Activated naive CD8-positive, alpha-beta T cell treated with anti-CD3 and anti-CD28 coated beads, Interleukin-2, amount 10 ng/mL, durations not matched to agents 7 days and 5 days (primary cell): ENCODE measurements around the gene HHIPL2. TPM values are rescaled to one million over a fixed set of nuclear protein-coding genes. Genes with fewer than 3 reads are reported as not detected.

Experiments used
- ATAC-seq: fragments of 150-1000 bp; cut with Tn5 transposase; one replicate; pipeline ENCODE4 v1.10.0; 2021; ENCODE audit warnings: low read depth, moderate library complexity
- POLR2A ChIA-PET: fragments of 350-600 bp; sonication (Branson Sonifier 250); formaldehyde crosslinking; loops from one replicate; lab custom pipeline; 2021; ENCODE audit warnings: antibody characterized with exemption; lab: Charles Lee
- DNase-seq: peaks from one replicate; pipeline ENCODE4 v3.0.0; 2021
- H3K27ac Mint-ChIP-seq: one replicate; pipeline ENCODE4 v1.8.0; 2022; ENCODE audit warnings: mild to moderate bottlenecking, mixed read lengths
- H3K27me3 Mint-ChIP-seq: one replicate; pipeline ENCODE4 v1.8.0; 2022; ENCODE audit warnings: mild to moderate bottlenecking, moderate library complexity, mixed read lengths
- H3K36me3 Mint-ChIP-seq: one replicate; pipeline ENCODE4 v1.8.0; 2021; ENCODE audit warnings: mild to moderate bottlenecking, mixed read lengths
- H3K4me1 Mint-ChIP-seq: one replicate; pipeline ENCODE4 v1.8.0; 2021; ENCODE audit warnings: mixed read lengths
- H3K4me3 Mint-ChIP-seq: one replicate; pipeline ENCODE4 v1.8.0; 2022; ENCODE audit warnings: mild to moderate bottlenecking, moderate library complexity, mixed read lengths
- H3K9me3 Mint-ChIP-seq: one replicate; pipeline ENCODE4 v1.8.0; 2021; ENCODE audit warnings: mixed read lengths
- total RNA-seq, 2 experiments: library from RNA; stranded (reverse); gene quantifications; one replicate each; pipeline ENCODE4 v1.2.3, GENCODE V29; 2021

The HHIPL2 gene
- total RNA-seq: under 1 TPM in 1 of 2 experiments, not detected in 1; 0.19 TPM

GRCh38 chr1:222547944-222548671, at the start of gene HHIPL2:
Gene HHIPL2 (minus strand): TSS chr1:222548104. CDS start chr1:222548044, 60 bp downstream.
- Mint-ChIP-seq H3K36me3 (no peaks in the 10 kb centered on the region), H3K27me3 (peaks cover 15% of the 10 kb centered on the region), H3K4me3 (no peak within 1 kb of the TSS), H3K9me3 (no peaks in the 10 kb centered on the region), H3K4me1 (no peaks in the 10 kb centered on the region), H3K27ac (no peak within 1 kb of the TSS)
- ATAC-seq: no peak
- POLR2A ChIA-PET: no interaction called here
- DNase-seq: no peak

GRCh38 chr1:222596696-222597095, 48.8 kb upstream of the HHIPL2 start:
- no peak for DNase-seq
- H3K4me3 Mint-ChIP-seq: no peak overlapping the region
- no peak overlapping the region for H3K27ac Mint-ChIP-seq
- no peaks in the 10 kb centered on the region for H3K27me3 Mint-ChIP-seq
- H3K36me3 Mint-ChIP-seq: no peaks in the 10 kb centered on the region
- no peaks in the 10 kb centered on the region for H3K9me3 Mint-ChIP-seq
- ATAC-seq: no peak
- POLR2A ChIA-PET: no interaction called here
- H3K4me1 Mint-ChIP-seq: no peaks in the 10 kb centered on the region

GRCh38 chr1:222594789-222595188, 46.9 kb upstream of the HHIPL2 start:
- DNase-seq: no peak
- Mint-ChIP-seq H3K27ac (no peak overlapping the region), H3K27me3 (no peaks in the 10 kb centered on the region), H3K4me3 (no peak overlapping the region), H3K4me1 (peaks cover 6% of the 10 kb centered on the region), H3K9me3 (no peaks in the 10 kb centered on the region), H3K36me3 (no peaks in the 10 kb centered on the region)
- POLR2A ChIA-PET: no interaction called here
- no peak for ATAC-seq

GRCh38 chr1:222592171-222592570, 44.3 kb upstream of the HHIPL2 start:
- Mint-ChIP-seq H3K27me3 (no peaks in the 10 kb centered on the region), H3K36me3 (peaks cover 2% of the 10 kb centered on the region), H3K4me3 (no peak overlapping the region), H3K27ac (no peak overlapping the region), H3K9me3 (no peaks in the 10 kb centered on the region), H3K4me1 (peaks cover 17% of the 10 kb centered on the region)
- DNase-seq: no peak
- ATAC-seq: no peak
- POLR2A ChIA-PET: no interaction called here

- Mint-ChIP-seq H3K4me3 (peak within 1 kb of the TSS; percentile 97), H3K36me3 (peaks cover 14% of the 10 kb centered on the region), H3K27me3 (no peaks in the 10 kb centered on the region), H3K9me3 (no peaks in the 10 kb centered on the region), H3K4me1 (peaks cover 25% of the 10 kb centered on the region), H3K27ac (peak within 1 kb of the TSS; percentile 94)
- ATAC-seq (peak; percentile 99), DNase-seq (peak; percentile 81)
- POLR2A ChIA-PET: interaction anchor here (0.5 to 1.9 kb wide), 7 partner anchors 11 to 367 kb away, joined by 3 to 10 read pairs (median 5); partner anchors contain the start of genes AIDA and BROX
These were observed 41.8 kb upstream of the HHIPL2 start, which contains the start of gene TAF1A for GRCh38 chr1:222589462-222590302. Gene TAF1A (minus strand): TSS chr1:222589933.

GRCh38 chr1:222588135-222588534, 40.2 kb upstream of the HHIPL2 start:
- no peak for ATAC-seq
- Mint-ChIP-seq H3K4me3 (no peak overlapping the region), H3K27ac (no peak overlapping the region)

GRCh38 chr1:222586842-222587241, 38.9 kb upstream of the HHIPL2 start:
- Mint-ChIP-seq H3K27ac (no peak overlapping the region), H3K4me3 (no peak overlapping the region), H3K27me3 (no peaks in the 10 kb centered on the region), H3K9me3 (no peaks in the 10 kb centered on the region), H3K4me1 (peaks cover 29% of the 10 kb centered on the region), H3K36me3 (peaks cover 31% of the 10 kb centered on the region)
- ATAC-seq (no peak), DNase-seq (no peak)
- POLR2A ChIA-PET: no interaction called here

More at GRCh38 chr1:222588135-222588534, 40.2 kb upstream of the HHIPL2 start:
- H3K9me3 Mint-ChIP-seq: no peaks in the 10 kb centered on the region
- H3K4me1 Mint-ChIP-seq: peaks cover 28% of the 10 kb centered on the region
- H3K36me3 Mint-ChIP-seq: peaks cover 20% of the 10 kb centered on the region
- no peak for DNase-seq
- POLR2A ChIA-PET: no interaction called here
- H3K27me3 Mint-ChIP-seq: no peaks in the 10 kb centered on the region

- H3K9me3 Mint-ChIP-seq: no peaks in the 10 kb centered on the region
- peaks cover 13% of the 10 kb centered on the region for H3K4me1 Mint-ChIP-seq
- H3K36me3 Mint-ChIP-seq: peaks cover 47% of the 10 kb centered on the region
- H3K27me3 Mint-ChIP-seq: no peaks in the 10 kb centered on the region
- POLR2A ChIA-PET: no interaction called here
- ATAC-seq: no peak
- no peak overlapping the region for H3K27ac Mint-ChIP-seq
- DNase-seq: no peak
- H3K4me3 Mint-ChIP-seq: no peak overlapping the region
These were observed 35.2 kb upstream of the HHIPL2 start for GRCh38 chr1:222583079-222583478.

- Mint-ChIP-seq H3K4me1 (peaks cover 13% of the 10 kb centered on the region), H3K4me3 (no peak overlapping the region), H3K9me3 (no peaks in the 10 kb centered on the region), H3K27me3 (no peaks in the 10 kb centered on the region), H3K36me3 (peaks cover 50% of the 10 kb centered on the region), H3K27ac (no peak overlapping the region)
- DNase-seq (no peak), ATAC-seq (no peak)
- POLR2A ChIA-PET: no interaction called here
These were observed 34.3 kb upstream of the HHIPL2 start for GRCh38 chr1:222582099-222582774.

- Mint-ChIP-seq H3K36me3 (peaks cover 52% of the 10 kb centered on the region), H3K4me1 (peaks cover 9% of the 10 kb centered on the region), H3K4me3 (no peak overlapping the region), H3K27me3 (no peaks in the 10 kb centered on the region), H3K27ac (no peak overlapping the region), H3K9me3 (no peaks in the 10 kb centered on the region)
- ATAC-seq (no peak), DNase-seq (no peak)
- POLR2A ChIA-PET: no interaction called here
These were observed 31.4 kb upstream of the HHIPL2 start for GRCh38 chr1:222579316-222579715.

DNA sequence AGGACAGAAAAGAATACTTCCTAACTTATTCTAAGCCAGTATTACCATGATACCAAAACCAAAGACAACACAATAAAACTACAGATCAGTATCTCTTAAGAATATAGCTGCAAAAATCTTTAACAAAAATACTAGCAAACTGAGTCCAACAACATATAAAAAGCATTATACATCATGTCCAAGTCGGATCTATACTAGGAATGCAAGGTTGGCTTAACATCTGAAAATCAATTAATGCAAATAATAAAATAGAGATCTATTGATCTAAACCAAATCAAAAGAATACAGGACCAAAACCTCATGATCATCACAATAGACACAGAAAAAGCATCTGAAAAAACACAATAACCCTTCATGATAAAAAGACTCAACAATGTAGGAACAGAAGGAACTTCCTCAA, 22.9 kb upstream of the HHIPL2 start:
- Mint-ChIP-seq H3K4me1 (peaks cover 5% of the 10 kb centered on the region), H3K27me3 (no peaks in the 10 kb centered on the region), H3K4me3 (no peak overlapping the region), H3K9me3 (peaks cover 7% of the 10 kb centered on the region), H3K36me3 (peaks cover 52% of the 10 kb centered on the region), H3K27ac (no peak overlapping the region)
- POLR2A ChIA-PET: no interaction called here
- DNase-seq (no peak), ATAC-seq (no peak)

DNA sequence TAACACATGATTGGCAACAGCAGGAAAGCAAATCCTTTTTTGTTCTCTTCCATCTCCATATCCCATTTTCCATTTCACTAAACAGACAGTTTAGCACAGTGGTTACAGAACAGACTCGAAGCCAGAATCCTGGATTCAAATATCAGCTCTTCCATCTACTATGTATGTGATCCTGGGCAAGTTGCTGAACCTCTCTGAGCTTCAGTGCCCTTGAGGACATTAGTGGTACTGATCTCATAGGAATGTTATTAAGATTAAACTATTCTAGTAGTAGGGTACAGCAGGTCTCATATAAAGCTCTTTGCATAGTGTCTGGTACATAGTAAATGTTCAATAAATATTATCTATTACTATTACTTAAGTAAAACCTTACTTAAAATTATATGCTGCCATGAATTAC, 13.8 kb upstream of the HHIPL2 start:
- H3K4me3 Mint-ChIP-seq: no peak overlapping the region
- H3K27me3 Mint-ChIP-seq: no peaks in the 10 kb centered on the region
- H3K27ac Mint-ChIP-seq: no peak overlapping the region
- ATAC-seq: no peak
- DNase-seq: no peak
- peaks cover 18% of the 10 kb centered on the region for H3K36me3 Mint-ChIP-seq
- no peaks in the 10 kb centered on the region for H3K4me1 Mint-ChIP-seq
- POLR2A ChIA-PET: no interaction called here
- no peaks in the 10 kb centered on the region for H3K9me3 Mint-ChIP-seq

- Mint-ChIP-seq H3K27me3 (no peaks in the 10 kb centered on the region), H3K36me3 (peaks cover 18% of the 10 kb centered on the region), H3K4me3 (no peak overlapping the region), H3K9me3 (no peaks in the 10 kb centered on the region), H3K27ac (no peak overlapping the region), H3K4me1 (no peaks in the 10 kb centered on the region)
- no peak for ATAC-seq
- POLR2A ChIA-PET: interaction anchor here (0.6 kb wide), 1 partner anchor 18 kb away, joined by 10 read pairs; no protein-coding TSS in a partner anchor
- no peak for DNase-seq
These were observed 9.7 kb upstream of the HHIPL2 start for GRCh38 chr1:222557574-222557973.
